HG02840 (cell line): ENCODE measurements around the gene PPP2R5C.
A peak's percentile ranks its signal among the peaks of the same experiment; 100 is the strongest.
"Not testable (repeated sequence)": the region's sequence is repeated elsewhere in the genome, so short reads cannot be mapped to it uniquely, and the experiment has no call there.

Experiments used
- ATAC-seq: cut with Tn5 transposase; IDR thresholded peaks from one replicate; pipeline ENCODE4 v1.9.1; 2021; ENCODE audit warnings: mild to moderate bottlenecking, moderate library complexity, moderate number of reproducible peaks; ENCODE audit not compliant: unreplicated experiment, low FRiP score

PPP2R5C gene

GRCh38 chr14:101744382-101744781, 17.1 kb upstream of the PPP2R5C start:
- ATAC-seq: not testable (repeated sequence)

GRCh38 chr14:101749756-101750155, 11.8 kb upstream of the PPP2R5C start:
- not testable (repeated sequence) for ATAC-seq

GRCh38 chr14:101754893-101755292, 6.6 kb upstream of the PPP2R5C start:
- no peak for ATAC-seq

- no peak for ATAC-seq
These were observed 5.8 kb upstream of the PPP2R5C start for GRCh38 chr14:101755591-101756324.

- no peak for ATAC-seq
These were observed 4.3 kb upstream of the PPP2R5C start for GRCh38 chr14:101757064-101757838.

- no peak for ATAC-seq
These were observed 3.7 kb upstream of the PPP2R5C start for GRCh38 chr14:101757839-101758211.

- ATAC-seq: no peak
These were observed 2.5 kb upstream of the PPP2R5C start for GRCh38 chr14:101758913-101759593.

GRCh38 chr14:101760138-101761011, 1.1 kb upstream of the PPP2R5C start:
- ATAC-seq: peak; percentile 46

- ATAC-seq: peak; percentile 31
These were observed 496 bp downstream of the PPP2R5C start for GRCh38 chr14:101761881-101762529.

- ATAC-seq: no peak
These were observed 1.1 kb downstream of the PPP2R5C start for GRCh38 chr14:101762530-101763101.

- no peak for ATAC-seq
These were observed 2.6 kb downstream of the PPP2R5C start for GRCh38 chr14:101763941-101764709.

- no peak for ATAC-seq
These were observed 6.3 kb downstream of the PPP2R5C start for GRCh38 chr14:101767618-101768362.

- ATAC-seq: no peak
These were observed 8.7 kb downstream of the PPP2R5C start for GRCh38 chr14:101770183-101770582.

- ATAC-seq: no peak
These were observed 11.3 kb downstream of the PPP2R5C start for GRCh38 chr14:101772770-101773169.

- no peak for ATAC-seq
These were observed 11.9 kb downstream of the PPP2R5C start for GRCh38 chr14:101773378-101773777.

GRCh38 chr14:101774006-101774795, 12.7 kb downstream of the PPP2R5C start:
- ATAC-seq: no peak

GRCh38 chr14:101774814-101775213, 13.3 kb downstream of the PPP2R5C start:
- no peak for ATAC-seq
